ENCODE results near the gene MRTFA.

GRCh38 chr22:40572976-40573375 is 63.5 kb downstream of the MRTFA start:
- TF ChIP-seq CTCF (IDR thresholded peaks at IDR 0.05) (no peak), POLR2A (IDR thresholded peaks at IDR 0.05) (no peak)

Data from right lobe of liver (tissue), 4 donors.